22Rv1 (cell line): ENCODE data around the gene ARHGEF17.

Experiments used
- ZFX ChIP-seq: fragments of 450-650 bp; IDR thresholded peaks from 2 replicates; pipeline ENCODE4 v1.6.1; 2017; ENCODE audit warnings: antibody characterized with exemption, borderline replicate concordance
- TF ChIP-seq, protein P1 (sequence below): fragments of 450-650 bp; IDR thresholded peaks from 2 replicates; pipeline ENCODE4 v1.5.1; 2017; ENCODE audit warnings: mild to moderate bottlenecking

DNA sequence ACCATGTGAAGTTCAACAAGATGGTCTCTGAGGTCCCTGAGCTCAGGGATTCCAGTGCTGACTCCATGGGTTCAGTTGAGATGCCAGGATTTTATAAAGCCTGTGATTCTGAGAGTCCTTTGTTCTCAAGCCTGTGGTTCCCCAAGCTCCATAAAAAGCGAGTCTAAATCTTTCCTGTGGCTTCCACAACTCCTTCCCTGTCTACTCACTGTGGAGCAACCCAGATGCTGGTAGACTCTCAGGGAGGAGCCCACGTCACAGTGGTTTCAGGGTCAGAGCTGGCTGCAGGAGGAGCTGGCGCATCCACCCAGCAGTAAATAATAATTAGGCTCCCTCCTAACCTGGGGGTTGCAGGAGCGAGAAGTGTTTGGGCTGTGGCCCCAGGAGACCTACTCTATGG, 66.1 kb downstream of the ARHGEF17 start:
- TF ChIP-seq, protein P1, sequence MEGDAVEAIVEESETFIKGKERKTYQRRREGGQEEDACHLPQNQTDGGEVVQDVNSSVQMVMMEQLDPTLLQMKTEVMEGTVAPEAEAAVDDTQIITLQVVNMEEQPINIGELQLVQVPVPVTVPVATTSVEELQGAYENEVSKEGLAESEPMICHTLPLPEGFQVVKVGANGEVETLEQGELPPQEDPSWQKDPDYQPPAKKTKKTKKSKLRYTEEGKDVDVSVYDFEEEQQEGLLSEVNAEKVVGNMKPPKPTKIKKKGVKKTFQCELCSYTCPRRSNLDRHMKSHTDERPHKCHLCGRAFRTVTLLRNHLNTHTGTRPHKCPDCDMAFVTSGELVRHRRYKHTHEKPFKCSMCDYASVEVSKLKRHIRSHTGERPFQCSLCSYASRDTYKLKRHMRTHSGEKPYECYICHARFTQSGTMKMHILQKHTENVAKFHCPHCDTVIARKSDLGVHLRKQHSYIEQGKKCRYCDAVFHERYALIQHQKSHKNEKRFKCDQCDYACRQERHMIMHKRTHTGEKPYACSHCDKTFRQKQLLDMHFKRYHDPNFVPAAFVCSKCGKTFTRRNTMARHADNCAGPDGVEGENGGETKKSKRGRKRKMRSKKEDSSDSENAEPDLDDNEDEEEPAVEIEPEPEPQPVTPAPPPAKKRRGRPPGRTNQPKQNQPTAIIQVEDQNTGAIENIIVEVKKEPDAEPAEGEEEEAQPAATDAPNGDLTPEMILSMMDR, result no peak
- TF ChIP-seq ZFX, result no peak
